ENCODE measurements around the gene ANKZF1. TPM values are rescaled to one million over a fixed set of nuclear protein-coding genes. Genes with fewer than 3 reads are reported as not detected.

The ANKZF1 gene
- total and polyA plus RNA-seq, 2 donors (not counting 1 experiment from before 2014, with no cell fraction given), result 152 to 181 TPM

GRCh38 chr2:219209236-219210195 is 20.1 kb upstream of the ANKZF1 start:
- Histone ChIP-seq H3K27ac (ENCODE audit: low read length in 2 of 2) (no peak overlapping the region), H3K4me3 (ENCODE audit: control extremely low read depth in 1 of 5, extremely low read depth in 1 of 5, insufficient read depth in 1 of 5, low read depth in 2 of 5, low read length in 4 of 5) (no peak overlapping the region), H3K9me3 (ENCODE audit: control extremely low read depth in 1 of 3, control insufficient read depth in 2 of 3, insufficient read depth in 1 of 3, low read length in 2 of 3) (no peaks in the 10 kb centered on the region), H2AFZ (ENCODE audit: insufficient read depth, low read depth, low read length, poor library complexity, severe bottlenecking) (no peak overlapping the region), H3K36me3 (replicated peaks in 1 of 2; ENCODE audit: control extremely low read depth in 1 of 2, control insufficient read depth in 1 of 2, extremely low read depth in 1 of 2, insufficient read depth in 2 of 2, low read length in 1 of 2) (peaks cover 7 to 24% of the 10 kb centered on the region in 2 experiments), H3K9ac (ENCODE audit: low read length) (no peak overlapping the region), H3K4me2 (replicated peaks; ENCODE audit: low read depth, low read length, poor library complexity, severe bottlenecking) (no peak overlapping the region), H3K4me1 (ENCODE audit: control insufficient read depth in 2 of 2, insufficient read depth in 2 of 2, low read length in 2 of 2) (peaks cover 16 to 23% of the 10 kb centered on the region in 2 donors), H4K20me1 (ENCODE audit: control insufficient read depth, insufficient read depth, low read length, poor library complexity, severe bottlenecking) (peaks cover 14% of the 10 kb centered on the region), H3K27me3 (replicated peaks in 1 of 4; ENCODE audit: control extremely low read depth in 1 of 4, control insufficient read depth in 3 of 4, insufficient read depth in 4 of 4, low read length in 3 of 4) (no peaks in the 10 kb centered on the region), H3K79me2 (ENCODE audit: control insufficient read depth, insufficient read depth, low read length) (peaks cover 6% of the 10 kb centered on the region)
- WGBS (ENCODE audit: insufficient coverage), result 58% methylated on average over 11 of the region's 18 CpGs
- peaks cover 28% of the 10 kb centered on the region for H3K4me1 Mint-ChIP-seq
- ATAC-seq (ENCODE audit: low read depth), result no peak
- peak overlapping the region; percentile 46 for H3K27ac Mint-ChIP-seq
- intact Hi-C loops (cut with micrococcal nuclease), result no loop called here
- TF ChIP-seq CTCF (IDR thresholded peaks at IDR 0.05) (no peak), EZH2 (IDR thresholded peaks at IDR 0.05; ENCODE audit: borderline replicate concordance, insufficient read depth, low read depth, low read length, poor library complexity, severe bottlenecking) (no peak)
- ChIA-PET CTCF (interaction anchor here (0.7 to 7.3 kb wide), 5 partner anchors 18 to 85 kb away, joined by 3 to 65 read pairs (median 52); partner anchors contain the start of genes CNPPD1, NHEJ1 and SLC23A3), POLR2A (no interaction called here)
- no peaks in the 10 kb centered on the region for H3K9me3 Mint-ChIP-seq (ENCODE audit: insufficient read depth)
- H3K4me3 Mint-ChIP-seq, result no peak overlapping the region
- no peaks in the 10 kb centered on the region for H3K27me3 Mint-ChIP-seq
- DNase-seq, result no peak

Measured in B cell (primary cell).